Fibroblast of skin of left biceps (primary cell): ENCODE data around the gene KIT.

Experiments
- DNase-seq, 2 experiments: peaks; one replicate each; pipeline ENCODE4 v3.0.0-alpha.2; 2013; ENCODE audit warnings: low read depth in 2 of 2

Gene KIT

DNA sequence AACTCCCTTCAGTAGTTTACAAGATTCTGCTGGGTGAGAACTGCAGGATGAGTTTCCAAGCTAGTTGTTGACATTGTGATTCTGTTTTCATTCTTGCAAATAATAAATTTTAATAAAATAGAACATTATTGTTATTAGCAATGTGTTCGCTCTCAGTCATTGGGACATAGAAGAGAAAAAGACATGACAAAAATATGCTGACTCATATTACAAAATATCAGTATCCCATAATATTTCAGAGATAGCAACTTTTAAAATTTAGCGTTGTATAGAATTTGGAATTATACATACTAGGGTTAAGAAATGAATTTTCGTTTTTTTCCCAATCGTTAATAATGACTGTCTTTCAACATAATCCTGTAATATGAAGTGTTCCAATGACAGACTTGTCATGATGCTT lies 45.4 kb downstream of the KIT start:
- no peak for DNase-seq

DNA sequence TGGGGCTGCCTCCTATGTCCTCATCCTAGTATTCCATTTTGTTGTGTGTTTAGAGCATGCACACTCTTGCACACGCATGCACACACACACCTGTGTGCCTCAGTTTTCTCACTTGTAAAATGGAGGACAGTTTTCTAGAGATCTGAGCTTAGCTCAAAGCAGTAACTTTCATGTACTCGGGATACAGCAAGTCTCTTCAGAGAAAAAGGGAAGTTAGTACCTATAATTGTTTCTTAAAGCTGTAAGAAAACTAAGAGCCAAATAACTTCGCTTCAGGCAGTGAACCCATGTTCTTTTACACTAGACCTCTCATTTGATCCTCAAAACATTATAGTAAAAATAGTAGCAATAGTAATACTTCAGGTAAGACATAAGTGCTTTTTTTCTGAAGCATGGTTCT lies 49.6 kb downstream of the KIT start:
- no peak for DNase-seq

DNA sequence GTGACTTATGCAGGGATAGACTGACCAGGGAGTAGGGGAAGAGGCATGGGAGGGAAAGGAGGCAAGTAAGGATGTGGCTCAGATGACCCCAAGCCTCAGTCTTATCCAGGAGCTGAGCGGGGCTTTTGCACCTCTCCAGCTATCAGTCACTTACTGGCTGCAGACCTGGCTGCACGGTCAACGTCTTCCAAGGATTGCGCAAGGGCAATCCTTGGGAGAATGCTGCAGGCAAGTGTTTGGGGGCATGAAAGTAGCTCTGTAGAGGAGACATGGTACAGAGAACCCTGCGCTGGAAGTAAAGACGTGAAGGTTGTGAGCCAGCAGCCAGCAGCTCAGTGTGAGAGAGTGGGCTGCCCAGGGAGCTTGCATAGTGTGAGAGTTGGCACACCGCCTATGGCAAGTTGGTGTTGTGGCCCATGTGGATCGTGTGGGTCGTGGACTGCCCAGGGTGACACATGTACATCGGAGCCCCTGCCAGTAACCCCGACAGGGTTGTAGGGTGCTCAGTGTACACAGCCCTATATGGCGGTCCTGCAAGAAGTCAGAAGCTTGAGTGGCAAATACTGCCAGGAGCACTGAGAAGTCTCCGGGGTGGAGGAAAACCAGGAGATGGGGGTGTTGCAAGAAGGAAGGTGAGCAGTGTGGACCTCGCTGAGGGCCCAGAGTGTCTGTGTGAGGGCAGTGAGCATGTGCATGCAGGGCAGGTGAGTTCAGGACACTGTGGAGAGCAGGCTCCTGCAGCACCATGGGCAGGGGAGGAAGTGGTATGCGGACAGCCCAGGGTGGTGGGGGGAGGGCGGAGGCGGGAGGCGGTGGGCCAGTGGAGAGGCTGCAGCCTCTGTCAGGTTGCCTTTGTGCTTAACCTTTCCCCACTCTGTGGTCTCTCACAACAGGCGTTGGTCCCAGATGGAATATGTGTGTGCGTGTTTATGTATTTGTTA lies 50.9 kb downstream of the KIT start:
- no peak for DNase-seq

DNA sequence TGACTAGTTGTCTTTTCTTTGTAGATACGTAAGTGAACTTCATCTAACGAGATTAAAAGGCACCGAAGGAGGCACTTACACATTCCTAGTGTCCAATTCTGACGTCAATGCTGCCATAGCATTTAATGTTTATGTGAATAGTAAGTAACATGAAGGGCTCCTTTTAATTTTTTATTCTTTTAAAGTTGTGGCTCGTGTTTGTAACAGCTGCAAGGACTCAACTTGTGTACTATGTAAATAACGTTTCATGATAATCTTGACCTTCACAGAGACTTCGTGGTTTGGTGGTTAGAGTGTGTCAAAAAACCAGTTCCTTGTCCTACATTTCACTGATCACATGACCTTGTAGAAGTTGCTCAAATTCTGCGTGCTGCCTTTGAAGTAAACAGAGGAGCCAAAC lies 51.6 kb downstream of the KIT start:
- no peak for DNase-seq

DNA sequence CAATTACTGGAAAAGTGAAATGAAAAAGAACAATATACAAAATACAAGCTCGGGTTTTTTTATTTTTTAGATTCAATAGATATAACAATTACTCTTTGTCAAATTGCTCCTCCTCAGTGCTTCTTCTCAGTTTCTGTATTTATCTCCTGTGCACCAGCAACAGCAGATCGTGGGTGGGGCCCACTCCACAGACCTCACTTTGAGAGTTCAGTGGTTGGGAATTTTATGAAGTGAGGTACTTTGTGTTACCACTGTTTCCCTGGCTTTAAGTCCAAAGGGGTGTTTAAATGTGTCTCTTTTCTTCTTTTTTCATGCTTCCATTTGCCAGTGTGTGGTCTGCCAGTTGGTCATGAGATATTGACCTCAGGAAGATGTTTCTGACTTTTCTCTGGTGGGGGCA lies 54.4 kb downstream of the KIT start:
- no peak for DNase-seq

DNA sequence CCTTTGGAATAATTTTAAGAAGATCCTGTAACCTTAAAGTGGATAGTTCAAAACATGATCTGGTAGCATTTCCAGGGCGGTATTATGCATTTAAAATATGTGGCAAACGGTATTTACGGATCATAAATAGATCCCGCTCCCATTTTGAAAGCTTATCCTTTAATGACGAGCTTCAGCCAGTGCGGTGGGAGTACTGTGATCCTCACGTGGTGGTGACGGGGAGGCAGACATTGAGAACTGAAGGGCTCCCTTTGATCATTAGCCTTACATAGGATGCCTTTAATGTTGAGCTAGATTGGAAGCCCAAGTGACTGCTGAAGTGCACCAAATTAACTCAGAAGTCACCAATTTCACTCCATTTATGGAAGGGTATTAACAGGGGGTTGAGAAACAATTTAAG lies 56.9 kb downstream of the KIT start:
- DNase-seq = no peak

DNA sequence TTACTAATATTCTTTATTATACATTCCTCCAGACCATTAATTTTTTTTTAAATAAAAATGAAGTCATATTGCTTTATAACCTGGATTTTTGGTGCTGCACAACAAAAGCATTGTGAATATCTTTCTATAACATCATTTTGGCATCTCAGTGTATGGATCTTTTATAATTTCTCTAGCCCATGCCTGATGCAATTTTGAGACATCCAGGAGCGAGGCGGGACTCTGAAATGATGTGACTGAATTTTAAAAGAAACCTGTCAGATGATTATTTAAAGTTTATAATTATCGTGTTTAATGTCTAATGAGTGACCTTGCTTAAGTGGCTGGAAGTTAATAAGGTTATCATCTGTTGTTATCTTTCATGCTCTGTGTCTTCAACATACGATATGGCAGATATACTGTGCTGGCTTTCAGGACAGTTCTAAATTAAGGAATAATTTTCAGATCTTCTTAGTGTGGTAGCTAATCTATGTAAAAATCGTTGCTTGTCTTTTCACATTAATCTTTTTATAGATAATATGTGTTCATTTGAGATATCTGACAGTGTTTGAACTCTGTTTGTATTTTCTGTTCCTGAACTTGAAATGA lies 58.8 kb downstream of the KIT start:
- no peak for DNase-seq

DNA sequence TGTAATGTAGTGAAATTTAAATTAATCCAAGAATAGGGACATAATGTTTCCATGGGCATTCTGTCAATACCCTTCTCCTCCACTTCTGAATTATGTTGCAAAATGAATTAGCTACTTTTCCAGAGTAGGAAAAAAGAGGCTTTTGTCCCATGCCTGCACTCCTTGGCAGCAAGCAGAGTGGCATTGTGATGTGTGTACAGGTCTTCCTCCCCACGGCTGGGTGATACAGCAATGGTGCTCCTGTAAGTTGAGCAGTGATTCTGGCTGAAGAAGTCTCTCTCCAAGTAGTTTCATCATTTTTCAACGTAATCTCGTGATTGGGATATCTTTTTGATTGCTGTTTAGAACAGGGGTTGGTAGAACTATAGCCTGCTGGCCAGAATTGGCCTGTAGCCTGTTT lies 59.9 kb downstream of the KIT start:
- DNase-seq = no peak

DNA sequence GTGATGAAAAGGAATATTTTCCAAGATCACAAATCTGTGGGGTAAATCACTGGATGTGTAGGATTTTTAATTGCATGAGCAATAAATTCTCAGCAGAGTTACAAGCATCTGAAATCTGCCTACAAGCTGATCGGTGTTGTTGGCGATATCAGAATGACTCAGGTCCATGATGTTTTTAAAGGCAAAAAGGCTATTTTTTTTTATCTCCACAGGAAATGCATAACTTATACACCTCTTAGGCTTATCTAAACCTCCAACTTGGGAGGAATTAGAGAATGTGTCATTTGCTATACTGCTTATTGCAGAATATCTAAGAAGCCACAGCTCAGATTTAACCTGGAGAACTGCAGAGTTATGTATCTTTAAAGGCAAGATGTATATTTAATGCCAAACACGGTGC lies 61.6 kb downstream of the KIT start:
- DNase-seq = no peak

DNA sequence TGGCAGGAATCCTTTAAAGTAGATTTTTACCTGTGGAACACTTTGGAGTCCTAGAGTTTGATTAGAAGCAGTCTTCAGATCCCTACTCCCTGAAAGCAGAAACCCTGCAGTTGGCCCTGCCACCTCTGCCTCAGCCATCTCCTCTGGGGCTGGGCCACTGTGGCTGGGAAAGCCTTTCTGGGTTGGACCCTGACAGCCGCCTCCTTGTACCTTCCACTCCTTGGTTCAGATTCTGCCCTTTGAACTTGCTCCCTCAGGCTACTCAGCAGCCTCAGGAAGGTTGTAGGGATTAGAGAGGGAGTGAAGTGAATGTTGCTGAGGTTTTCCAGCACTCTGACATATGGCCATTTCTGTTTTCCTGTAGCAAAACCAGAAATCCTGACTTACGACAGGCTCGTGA lies 65.5 kb downstream of the KIT start:
- DNase-seq = no peak

DNA sequence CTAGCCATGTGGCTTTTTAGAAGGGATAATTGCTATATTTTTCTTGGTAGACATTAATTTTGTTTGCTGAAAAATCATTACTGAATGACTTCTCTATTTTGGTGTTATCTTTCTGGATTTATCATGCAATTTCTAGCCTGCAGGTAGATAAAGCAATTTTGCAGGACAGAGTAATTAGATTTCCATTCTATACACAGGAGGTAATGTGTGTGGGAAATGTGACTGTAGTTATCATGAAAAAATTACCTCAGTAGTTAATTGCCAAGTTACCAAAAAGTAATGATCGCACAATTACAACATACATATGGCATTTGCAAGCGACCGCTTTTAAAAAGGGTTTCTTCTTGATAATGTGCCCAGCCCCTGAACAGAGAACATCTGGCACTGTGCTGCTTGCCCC lies 66.1 kb downstream of the KIT start:
- no peak for DNase-seq

DNA sequence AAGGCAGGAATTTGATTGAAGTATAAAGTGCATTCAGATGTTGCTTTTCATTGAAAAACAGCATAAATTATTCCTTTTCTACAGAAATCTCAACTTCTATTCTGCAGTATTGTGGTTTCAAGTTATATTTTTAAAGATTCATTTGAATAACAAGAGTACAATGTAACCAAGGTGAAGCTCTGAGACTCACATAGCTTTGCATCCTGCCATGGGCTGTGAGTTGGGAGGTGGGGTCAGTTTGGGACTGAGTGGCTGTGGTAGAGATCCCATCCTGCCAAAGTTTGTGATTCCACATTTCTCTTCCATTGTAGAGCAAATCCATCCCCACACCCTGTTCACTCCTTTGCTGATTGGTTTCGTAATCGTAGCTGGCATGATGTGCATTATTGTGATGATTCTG lies 69.2 kb downstream of the KIT start:
- no peak for DNase-seq

DNA sequence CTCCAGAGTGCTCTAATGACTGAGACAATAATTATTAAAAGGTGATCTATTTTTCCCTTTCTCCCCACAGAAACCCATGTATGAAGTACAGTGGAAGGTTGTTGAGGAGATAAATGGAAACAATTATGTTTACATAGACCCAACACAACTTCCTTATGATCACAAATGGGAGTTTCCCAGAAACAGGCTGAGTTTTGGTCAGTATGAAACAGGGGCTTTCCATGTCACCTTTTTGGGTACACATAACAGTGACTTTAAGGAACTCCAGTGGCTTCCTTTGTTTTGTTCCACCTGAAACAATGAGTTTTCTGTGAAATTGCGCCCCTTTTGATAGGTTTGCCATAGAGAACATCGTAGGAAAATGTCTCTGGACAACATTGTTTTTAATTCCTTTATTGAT lies 69.6 kb downstream of the KIT start:
- no peak for DNase-seq

DNA sequence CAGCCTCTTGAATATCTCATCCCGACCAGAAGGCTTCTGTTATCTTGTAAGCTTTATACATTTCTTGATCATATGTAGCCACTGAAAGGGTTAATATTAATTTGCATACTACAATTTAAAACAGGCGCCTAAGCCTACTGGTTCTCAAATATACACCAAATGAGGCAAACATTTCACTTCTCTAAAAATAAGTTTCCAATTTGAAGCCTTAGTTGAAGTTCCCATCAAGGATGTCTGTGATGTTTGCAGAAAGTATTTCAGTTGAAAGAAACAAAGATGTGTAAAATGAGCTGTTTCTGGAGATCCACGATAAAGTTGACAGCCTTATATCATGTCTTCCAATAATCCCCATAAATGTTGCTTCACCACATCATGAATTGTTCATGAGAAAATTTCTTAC lies 70.6 kb downstream of the KIT start:
- no peak for DNase-seq

DNA sequence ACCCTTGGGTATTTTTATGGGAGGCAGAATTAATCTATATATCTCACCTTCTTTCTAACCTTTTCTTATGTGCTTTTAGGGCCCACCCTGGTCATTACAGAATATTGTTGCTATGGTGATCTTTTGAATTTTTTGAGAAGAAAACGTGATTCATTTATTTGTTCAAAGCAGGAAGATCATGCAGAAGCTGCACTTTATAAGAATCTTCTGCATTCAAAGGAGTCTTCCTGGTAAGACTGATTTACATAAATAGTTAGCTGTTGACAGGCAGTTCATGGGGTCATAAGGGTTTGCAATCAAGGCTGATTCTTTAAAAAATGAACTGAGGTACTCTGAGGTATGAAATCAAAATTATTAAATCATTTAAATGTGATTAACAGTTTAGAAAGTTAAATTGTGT lies 71.5 kb downstream of the KIT start:
- DNase-seq = no peak

DNA sequence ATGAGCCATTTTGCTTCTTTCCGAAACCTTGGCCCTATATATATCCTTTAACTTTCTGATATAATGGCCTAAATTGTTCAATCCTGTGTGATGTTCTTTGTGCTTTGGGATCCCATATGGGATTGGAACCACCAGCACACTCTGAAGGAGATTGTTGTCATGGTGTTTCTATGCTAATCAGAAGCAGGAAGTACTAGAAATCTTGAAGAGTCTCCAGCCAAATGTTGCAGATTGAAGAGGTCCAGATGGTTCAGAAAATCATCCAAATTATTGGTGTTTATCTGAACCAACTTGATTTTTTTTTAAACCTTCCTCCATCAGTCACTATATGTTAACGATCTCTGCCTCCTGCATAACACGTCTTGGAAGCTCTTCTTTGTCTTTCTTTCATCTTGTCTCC lies 72.8 kb downstream of the KIT start:
- no peak for DNase-seq

DNA sequence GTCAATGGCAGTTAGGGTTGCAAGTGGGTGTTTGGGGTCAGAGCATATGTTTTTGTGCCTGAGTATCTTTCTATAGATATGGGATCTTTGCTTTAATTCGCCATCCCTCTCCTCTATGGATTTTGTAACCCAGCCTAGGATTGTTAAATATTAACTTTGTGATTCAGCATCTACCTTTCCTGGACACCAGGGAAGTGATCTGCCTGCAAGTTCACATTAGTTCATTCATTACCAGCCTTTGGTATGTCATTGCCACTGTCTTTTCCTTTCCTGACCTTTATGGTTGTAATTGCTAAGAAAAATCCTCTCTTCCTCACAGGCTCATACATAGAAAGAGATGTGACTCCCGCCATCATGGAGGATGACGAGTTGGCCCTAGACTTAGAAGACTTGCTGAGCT lies 73.8 kb downstream of the KIT start:
- DNase-seq = no peak

DNA sequence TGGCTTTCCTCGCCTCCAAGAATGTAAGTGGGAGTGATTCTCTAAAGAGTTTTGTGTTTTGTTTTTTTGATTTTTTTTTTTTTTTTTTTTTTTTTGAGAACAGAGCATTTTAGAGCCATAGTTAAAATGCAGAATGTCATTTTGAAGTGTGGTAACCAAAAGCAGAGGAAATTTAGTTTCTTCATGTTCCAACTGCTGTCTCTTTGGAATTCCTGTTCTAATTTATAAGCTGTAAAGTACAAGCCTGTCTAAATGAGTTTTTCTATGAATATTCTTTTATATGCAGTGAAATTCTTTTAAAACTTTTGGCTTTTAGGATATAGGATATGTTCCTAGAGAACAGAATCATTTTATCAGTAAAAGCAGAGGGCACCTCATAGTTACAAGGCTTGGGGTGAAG lies 74.2 kb downstream of the KIT start:
- DNase-seq = no peak

DNA sequence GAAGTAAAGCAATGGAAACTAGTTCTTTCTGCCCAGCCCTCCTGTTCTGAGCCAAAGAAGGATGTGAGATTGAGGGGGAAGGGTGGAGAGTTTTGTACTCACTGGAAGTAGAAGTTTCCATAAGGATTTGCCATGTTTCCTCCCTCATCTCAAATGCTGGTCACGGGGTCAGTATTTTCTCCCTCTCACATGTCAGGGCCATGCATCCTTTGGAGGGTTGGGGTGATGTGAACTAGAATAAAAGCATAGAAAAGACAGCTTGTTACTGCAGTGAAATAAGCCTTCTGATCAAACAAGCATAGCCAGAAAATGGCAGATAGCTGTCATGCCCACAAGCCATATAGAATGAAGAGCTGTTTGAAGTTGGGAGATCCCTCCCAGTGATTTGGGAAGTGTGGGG lies 79.7 kb downstream of the KIT start:
- DNase-seq = no peak

DNA sequence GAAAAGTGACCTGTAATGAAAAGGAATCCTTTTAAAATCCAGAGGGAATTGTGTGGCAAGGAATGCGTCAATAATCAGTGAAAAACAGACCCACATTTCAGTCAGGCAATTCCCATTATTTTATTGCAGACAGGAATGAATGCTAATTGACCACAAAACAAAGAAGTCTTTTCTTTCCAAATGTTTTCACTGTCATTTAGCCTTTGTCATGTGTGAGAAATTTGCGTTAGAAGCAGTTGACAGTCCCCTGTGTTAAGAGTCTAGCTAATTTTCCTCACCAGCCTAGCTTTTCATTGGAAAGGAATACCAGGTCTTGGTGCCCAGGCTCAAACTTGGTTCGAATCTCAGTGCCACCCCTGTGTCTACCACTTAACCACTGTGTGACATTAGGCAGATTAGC lies 83.4 kb downstream of the KIT start:
- no peak for DNase-seq

DNA sequence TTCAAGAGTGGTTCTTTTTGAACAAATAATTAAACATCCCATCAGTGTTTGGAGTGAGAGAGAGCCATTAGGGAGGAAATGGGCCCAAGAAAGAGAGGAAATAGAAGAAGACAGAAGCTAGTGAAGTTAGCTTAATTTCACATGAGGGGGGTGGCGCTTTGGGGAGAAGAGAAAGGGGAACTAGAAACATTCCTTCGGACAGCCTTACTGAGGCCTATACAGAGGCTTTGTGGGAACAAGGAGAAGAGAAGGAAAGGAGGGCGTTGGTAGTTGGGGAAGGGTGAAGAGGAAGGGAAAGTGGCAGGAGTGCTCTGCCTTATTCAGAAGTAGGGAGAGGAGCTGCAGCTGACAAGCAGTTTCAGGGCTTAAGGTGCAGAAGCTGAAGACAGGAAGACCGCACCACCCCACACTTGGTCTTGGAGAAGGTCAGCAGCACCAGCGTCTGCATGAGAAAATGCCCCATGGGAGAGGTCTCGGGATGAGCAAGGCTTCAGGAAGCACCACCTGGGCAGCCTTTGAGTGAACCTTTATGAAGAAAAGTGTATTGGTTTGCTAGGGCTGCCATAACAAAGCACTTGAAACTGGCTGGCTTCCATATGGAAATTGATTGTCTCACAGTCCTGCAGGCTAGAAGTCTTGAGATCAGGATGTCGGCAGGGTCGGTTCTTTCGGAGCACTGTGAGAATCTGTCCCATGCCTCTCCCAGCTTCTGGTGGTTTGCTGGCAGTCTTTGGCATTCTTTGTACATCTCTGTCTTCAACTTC lies 85.1 kb downstream of the KIT start:
- no peak for DNase-seq

DNA sequence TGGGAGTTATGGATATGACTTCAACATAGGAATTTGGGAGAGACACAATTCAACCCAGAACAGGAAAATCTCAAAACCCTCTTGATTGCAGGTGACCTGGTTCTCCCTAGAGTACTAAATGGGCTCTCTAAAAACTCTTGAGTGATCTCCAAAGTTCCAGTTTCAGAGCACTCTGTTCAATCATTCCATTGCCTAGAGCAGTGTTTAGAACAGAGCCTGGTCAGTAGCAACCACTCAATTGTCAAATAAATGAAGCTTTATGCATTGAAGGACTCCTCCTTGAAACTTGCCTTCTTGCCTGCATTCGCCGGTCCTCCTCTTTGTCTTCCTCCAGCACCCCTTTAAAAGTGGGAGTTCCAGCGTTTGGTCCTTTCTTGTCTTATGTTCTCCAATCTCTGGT lies 85.8 kb downstream of the KIT start:
- DNase-seq = no peak

DNA sequence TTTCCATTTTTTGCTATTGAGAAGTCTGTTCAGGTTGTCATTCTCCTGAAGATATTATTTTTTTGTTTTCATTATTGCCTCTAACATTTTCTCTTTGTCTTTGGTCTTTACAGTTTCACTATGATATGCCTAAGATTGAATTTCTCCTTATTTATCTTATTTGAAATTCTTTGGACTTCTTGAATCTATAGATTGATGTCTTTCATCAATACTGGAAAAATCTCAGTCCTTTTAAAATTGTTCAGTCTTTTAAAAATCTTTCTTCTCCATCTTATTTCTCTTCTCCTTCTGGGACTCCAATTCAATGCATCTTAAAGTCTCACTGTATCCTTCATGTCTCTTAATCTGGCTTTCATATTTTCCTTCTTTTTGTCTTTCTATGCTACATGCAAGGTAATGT lies 86.7 kb downstream of the KIT start:
- DNase-seq = no peak
